Suprapubic skin (tissue), 4 donors: Measurements from ENCODE around the gene ESYT1. TPM values are rescaled to one million over a fixed set of nuclear protein-coding genes. Genes with fewer than 3 reads are reported as not detected.

Experiments used
- DNase-seq, 2 donors: peaks; one replicate each; pipeline ENCODE4 v3.0.0-alpha.2; 2019; ENCODE audit warnings: low spot score in 2 of 2
- H3K27ac ChIP-seq: fragments of 200-600 bp; sonication (generic); one replicate; pipeline ENCODE4 v1.5.1; 2019
- H3K27me3 ChIP-seq: fragments of 200-600 bp; sonication (generic); one replicate; pipeline ENCODE4 v1.5.1; 2019
- H3K36me3 ChIP-seq: fragments of 200-600 bp; sonication (generic); one replicate; pipeline ENCODE4 v1.5.1; 2019
- H3K4me1 ChIP-seq: fragments of 200-600 bp; sonication (generic); one replicate; pipeline ENCODE4 v1.5.1; 2019
- H3K4me3 ChIP-seq: fragments of 200-600 bp; sonication (generic); one replicate; pipeline ENCODE4 v1.5.1; 2019; ENCODE audit warnings: mild to moderate bottlenecking
- H3K9me3 ChIP-seq: fragments of 200-600 bp; sonication (generic); one replicate; pipeline ENCODE4 v1.5.1; 2019
- CTCF ChIP-seq, 2 donors: fragments of 200-600 bp in 1 of 2; fragments of 450-650 bp in 1 of 2; sonication (generic) in 1 of 2; IDR thresholded peaks; one replicate each; pipeline ENCODE4 v1.5.1; 2016 to 2019; ENCODE audit warnings: antibody characterized with exemption in 2 of 2, mild to moderate bottlenecking in 1 of 2, moderate library complexity in 1 of 2
- EP300 ChIP-seq: sonication (generic); formaldehyde crosslinking; IDR thresholded peaks from one replicate; pipeline ENCODE4 v1.6.1; 2017; ENCODE audit warnings: antibody characterized with exemption
- POLR2A ChIP-seq, 2 donors: fragments of 450-650 bp; IDR thresholded peaks; one replicate each; pipeline ENCODE4 v1.6.1; 2017; ENCODE audit warnings: antibody characterized with exemption in 2 of 2, mild to moderate bottlenecking in 2 of 2, moderate library complexity in 2 of 2
- POLR2AphosphoS5 ChIP-seq, 3 donors: sonication (generic); formaldehyde crosslinking; IDR thresholded peaks; one replicate each; pipeline ENCODE4 v1.6.1; 2017; ENCODE audit warnings: antibody characterized with exemption in 3 of 3
- WGBS: methylation state at CpG from one replicate; pipeline ENCODE4 v1.1.5; 2018; 5-methylcytosine and 5-hydroxymethylcytosine counted together
- total RNA-seq, 4 donors: library from RNA; depleted of rRNA; stranded (reverse); fragments of >200 nt; gene quantifications; one replicate each; pipeline ENCODE4 v1.1.0, GENCODE V29; 2016

Gene ESYT1
- 100 to 1,000 TPM in 2 of 4 donors, 10 to 100 TPM in 2; 73.1 to 128 (median 103) TPM for total RNA-seq

GRCh38 chr12:56127888-56128669, at the start of gene ESYT1:
Gene ESYT1 (plus strand): TSS chr12:56128267. CDS start chr12:56128320, 53 bp downstream.
- TF ChIP-seq POLR2AphosphoS5 (IDR thresholded peaks at IDR 0.05) = peak in 2 of 3 donors; percentile 43 to 69
- TF ChIP-seq CTCF (IDR thresholded peaks at IDR 0.05) = no peak
- TF ChIP-seq POLR2A (IDR thresholded peaks at IDR 0.05) = peak; percentile 56 to 84
- under 1% methylated on average over 34 of the region's 49 CpGs for WGBS
- H3K27ac ChIP-seq = peak within 1 kb of the TSS; percentile 85

GRCh38 chr12:56078427-56078826, 49.6 kb upstream of the ESYT1 start:
- peak overlapping the region; percentile 95 for H3K27ac ChIP-seq
- H3K27me3 ChIP-seq = no peaks in the 10 kb centered on the region
- no peaks in the 10 kb centered on the region for H3K36me3 ChIP-seq
- H3K4me3 ChIP-seq = peak overlapping the region; percentile 79
- 58% methylated on average over 1 of the region's 1 CpG for WGBS
- TF ChIP-seq POLR2A (IDR thresholded peaks at IDR 0.05) (no peak), POLR2AphosphoS5 (IDR thresholded peaks at IDR 0.05) (no peak), EP300 (no peak), CTCF (IDR thresholded peaks at IDR 0.05) (no peak)
- no peak for DNase-seq
- peaks cover 31% of the 10 kb centered on the region for H3K4me1 ChIP-seq
- no peaks in the 10 kb centered on the region for H3K9me3 ChIP-seq

More at GRCh38 chr12:56127888-56128669, at the start of gene ESYT1:
- Histone ChIP-seq H3K9me3 (no peaks in the 10 kb centered on the region), H3K4me3 (peak within 1 kb of the TSS; percentile 83), H3K4me1 (peaks cover 35% of the 10 kb centered on the region), H3K27me3 (no peaks in the 10 kb centered on the region), H3K36me3 (peaks cover 28% of the 10 kb centered on the region)
- peak; percentile 99 to 100 for DNase-seq

DNA sequence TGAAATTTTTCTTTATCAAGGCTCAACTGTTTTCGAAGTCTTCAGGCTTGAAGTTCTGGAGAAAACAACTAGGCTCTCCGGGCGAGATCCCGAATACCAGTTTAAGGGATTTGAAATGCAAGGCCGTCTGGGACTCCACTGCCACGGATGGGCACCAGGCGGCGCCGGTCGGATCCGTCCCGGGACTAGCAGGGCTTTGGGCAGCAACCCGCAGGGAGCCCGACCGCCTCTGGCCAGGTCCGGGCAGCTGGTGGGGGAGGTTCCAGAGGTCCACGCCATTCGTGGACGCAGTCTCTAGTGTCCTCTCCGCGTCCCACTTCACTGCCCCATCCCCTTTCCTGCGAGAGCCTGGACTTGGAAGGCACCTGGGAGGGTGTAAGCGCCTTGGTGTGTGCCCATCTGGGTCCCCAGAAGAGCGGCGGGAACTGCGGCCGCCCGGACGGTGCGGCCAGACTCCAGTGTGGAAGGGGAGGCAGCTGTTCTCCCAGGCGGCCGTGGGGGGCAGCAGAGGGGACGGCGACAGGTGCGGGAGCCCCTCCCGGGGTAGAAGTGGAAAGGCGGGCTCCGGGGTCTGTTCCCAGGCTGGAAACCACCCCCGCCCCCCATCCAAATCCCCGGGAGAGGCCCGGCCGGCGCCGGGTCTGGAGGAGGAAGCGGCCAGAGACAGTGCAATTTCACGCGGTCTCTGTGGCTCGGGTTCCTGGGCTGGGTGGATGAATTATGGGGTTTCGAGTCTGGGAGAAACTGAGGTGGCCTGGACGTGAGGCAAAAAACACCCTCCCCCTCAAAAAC, 48.9 kb upstream of the ESYT1 start:
- peak; percentile 64 to 83 for TF ChIP-seq CTCF (IDR thresholded peaks at IDR 0.05)
- TF ChIP-seq POLR2AphosphoS5 (IDR thresholded peaks at IDR 0.05) = no peak
- no peak for TF ChIP-seq EP300
- H3K9me3 ChIP-seq = no peaks in the 10 kb centered on the region
- peak; percentile 94 to 95 for DNase-seq
- no peaks in the 10 kb centered on the region for H3K27me3 ChIP-seq
- H3K27ac ChIP-seq = peak overlapping the region; percentile 95
- peaks cover 31% of the 10 kb centered on the region for H3K4me1 ChIP-seq
- H3K4me3 ChIP-seq = peak overlapping the region; percentile 79
- WGBS = 7% methylated on average over 13 of the region's 50 CpGs
- H3K36me3 ChIP-seq = no peaks in the 10 kb centered on the region

DNA sequence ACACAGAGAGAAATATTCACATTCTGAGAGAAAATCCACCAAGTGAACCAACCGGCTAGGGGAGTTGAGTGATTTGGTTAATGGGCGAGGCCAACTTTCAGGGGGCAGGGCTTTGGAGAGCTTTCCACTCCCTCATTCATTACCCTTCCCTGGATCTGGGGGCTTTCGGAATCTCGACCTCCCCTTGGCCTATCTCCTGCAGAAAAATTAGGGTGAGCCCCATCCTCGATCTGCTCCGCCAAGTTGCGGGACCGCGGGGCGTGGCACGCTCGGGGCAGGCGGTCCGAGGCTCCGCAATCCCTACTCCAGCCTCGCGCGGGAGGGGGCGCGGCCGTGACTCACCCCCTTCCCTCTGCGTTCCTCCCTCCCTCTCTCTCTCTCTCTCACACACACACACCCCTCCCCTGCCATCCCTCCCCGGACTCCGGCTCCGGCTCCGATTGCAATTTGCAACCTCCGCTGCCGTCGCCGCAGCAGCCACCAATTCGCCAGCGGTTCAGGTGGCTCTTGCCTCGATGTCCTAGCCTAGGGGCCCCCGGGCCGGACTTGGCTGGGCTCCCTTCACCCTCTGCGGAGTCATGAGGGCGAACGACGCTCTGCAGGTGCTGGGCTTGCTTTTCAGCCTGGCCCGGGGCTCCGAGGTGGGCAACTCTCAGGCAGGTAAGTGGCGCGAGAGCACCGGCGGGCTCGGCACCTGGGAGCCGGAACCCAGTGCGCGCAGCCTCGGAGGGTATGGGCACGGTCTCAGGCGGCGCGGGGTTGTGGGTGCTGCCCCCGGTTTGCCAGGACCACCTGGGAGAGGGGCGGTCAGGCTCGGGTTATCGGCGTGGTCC, 48.1 kb upstream of the ESYT1 start, which contains the start of gene ERBB3:
ERBB3 (plus strand) TSS at position 443 of the 833 bp plus-strand sequence; CDS start at position 579, 136 bp downstream.
- TF ChIP-seq CTCF (IDR thresholded peaks at IDR 0.05) (peak in 1 of 2 donors; percentile 14), POLR2A (IDR thresholded peaks at IDR 0.05) (peak in 1 of 2 donors; percentile 44), EP300 (no peak), POLR2AphosphoS5 (IDR thresholded peaks at IDR 0.05) (peak in 2 of 3 donors; percentile 48 to 55)
- Histone ChIP-seq H3K27ac (peak within 1 kb of the TSS; percentile 95), H3K36me3 (peaks cover under 1% of the 10 kb centered on the region), H3K4me1 (peaks cover 31% of the 10 kb centered on the region), H3K27me3 (no peaks in the 10 kb centered on the region), H3K9me3 (no peaks in the 10 kb centered on the region), H3K4me3 (peak within 1 kb of the TSS; percentile 79)
- WGBS = under 1% methylated on average over 37 of the region's 59 CpGs
- peak; percentile 87 to 90 for DNase-seq
